Liver (tissue), 9 donors: ENCODE data around the gene STAP2. TPM values are rescaled to one million over a fixed set of nuclear protein-coding genes. Genes with fewer than 3 reads are reported as not detected.

Experiments
- DNase-seq: peaks from one replicate; pipeline ENCODE4 v3.0.0-alpha.2; 2017; ENCODE audit warnings: low spot score
- H3K27ac ChIP-seq, 2 donors: one replicate each; pipeline ENCODE4 v1.7.0; 2013; ENCODE audit warnings: inconsistent platforms in 2 of 2, low read length in 2 of 2, control low read depth in 1 of 2, low read depth in 1 of 2, mild to moderate bottlenecking in 1 of 2
- H3K27me3 ChIP-seq, 4 donors: one replicate each; pipeline versions ENCODE4 v1.6.1 to v1.7.0; 2013; ENCODE audit warnings: low read length in 3 of 4, inconsistent platforms in 1 of 4, mild to moderate bottlenecking in 1 of 4, moderate library complexity in 1 of 4; ENCODE audit not compliant: control insufficient read depth in 4 of 4, insufficient read depth in 4 of 4
- H3K36me3 ChIP-seq, 4 donors: one replicate each; pipeline versions ENCODE4 v1.6.1 to v1.7.0; 2013; ENCODE audit warnings: low read length in 3 of 4, mild to moderate bottlenecking in 3 of 4, low read depth in 1 of 4, moderate library complexity in 1 of 4; ENCODE audit not compliant: control insufficient read depth in 4 of 4, insufficient read depth in 3 of 4
- H3K4me1 ChIP-seq, 4 donors: one replicate each; pipeline versions ENCODE4 v1.6.1 to v1.7.0; 2013; ENCODE audit warnings: low read length in 3 of 4, mild to moderate bottlenecking in 3 of 4, moderate library complexity in 1 of 4; ENCODE audit not compliant: control insufficient read depth in 4 of 4, insufficient read depth in 4 of 4
- H3K4me3 ChIP-seq, 3 donors: one replicate each; pipeline versions ENCODE4 v1.6.1 to v1.7.0; 2013; ENCODE audit warnings: low read length in 3 of 3, control low read depth in 1 of 3, low read depth in 1 of 3, mild to moderate bottlenecking in 1 of 3
- H3K9ac ChIP-seq, 2 donors: one replicate each; pipeline ENCODE4 v1.7.0; 2013; ENCODE audit warnings: low read length in 2 of 2, mild to moderate bottlenecking in 2 of 2, moderate library complexity in 2 of 2, control low read depth in 1 of 2, low read depth in 1 of 2
- H3K9me3 ChIP-seq, 4 donors: one replicate each; pipeline versions ENCODE4 v1.6.1 to v1.7.0; 2013; ENCODE audit warnings: low read length in 3 of 4; ENCODE audit not compliant: control insufficient read depth in 4 of 4
- ATF3 ChIP-seq: IDR thresholded peaks from 2 replicates; pipeline ENCODE4 v1.6.1; 2016; ENCODE audit warnings: antibody characterized with exemption
- EGR1 ChIP-seq, 2 donors: IDR thresholded peaks; 2 replicates each; pipeline ENCODE4 v1.6.1; 2016 to 2018; ENCODE audit warnings: antibody characterized with exemption in 2 of 2, low read depth in 2 of 2
- FOXA1 ChIP-seq: IDR thresholded peaks from 2 replicates; pipeline ENCODE4 v1.6.1; 2016; ENCODE audit warnings: antibody characterized with exemption
- FOXA2 ChIP-seq: IDR thresholded peaks from 2 replicates; pipeline ENCODE4 v1.6.1; 2016; ENCODE audit warnings: antibody characterized with exemption
- HNF4A ChIP-seq, 2 donors: conservative IDR thresholded peaks; 2 replicates each; pipeline ENCODE4 v1.6.1; 2016; ENCODE audit warnings: antibody characterized with exemption in 2 of 2, mild to moderate bottlenecking in 2 of 2
- JUND ChIP-seq, 2 donors: IDR thresholded peaks; 2 replicates each; pipeline ENCODE4 v1.6.1; 2016; ENCODE audit warnings: antibody characterized with exemption in 2 of 2
- MAX ChIP-seq: IDR thresholded peaks from 2 replicates; pipeline ENCODE4 v1.6.1; 2016; ENCODE audit warnings: antibody characterized with exemption
- NR2F2 ChIP-seq: IDR thresholded peaks from 2 replicates; pipeline ENCODE4 v1.6.1; 2016; ENCODE audit warnings: antibody characterized with exemption
- RAD21 ChIP-seq, 2 donors: IDR thresholded peaks; 2 replicates each; pipeline ENCODE4 v1.6.1; 2016; ENCODE audit warnings: antibody characterized with exemption in 2 of 2, mild to moderate bottlenecking in 2 of 2
- REST ChIP-seq: IDR thresholded peaks from 2 replicates; pipeline ENCODE4 v1.6.1; 2016; ENCODE audit warnings: antibody characterized with exemption, mild to moderate bottlenecking
- RXRA ChIP-seq, 2 donors: IDR thresholded peaks; 2 replicates each; pipeline ENCODE4 v1.6.1; 2017 to 2018; ENCODE audit warnings: antibody characterized with exemption in 2 of 2, mild to moderate bottlenecking in 1 of 2
- TAF1 ChIP-seq: conservative IDR thresholded peaks from 2 replicates; pipeline ENCODE4 v1.6.1; 2016; ENCODE audit warnings: antibody characterized with exemption, mild to moderate bottlenecking
- YY1 ChIP-seq: IDR thresholded peaks from 2 replicates; pipeline ENCODE4 v1.6.1; 2016; ENCODE audit warnings: antibody characterized with exemption, mild to moderate bottlenecking
- WGBS: extraction: QIAGEN DNeasy Blood & Tissue Kit; methylation state at CpG from one replicate; pipeline ENCODE4 v1.1.7; 2013; 5-methylcytosine and 5-hydroxymethylcytosine counted together
- polyA plus RNA-seq, 2 donors: library from polyadenylated mRNA; stranded (reverse) in 1 of 2; unstranded in 1 of 2; fragments of 200-250 nt in 1 of 2; fragments of >200 nt in 1 of 2; fragmentation: Nextera tagmentation in 1 of 2; extraction: Ambion mirVana in 1 of 2; gene quantifications; one replicate each; pipeline versions ENCODE4 v1.2.1 to v1.2.3, GENCODE V29; 2013 to 2015
- total RNA-seq, 2 donors: library from RNA; depleted of rRNA; stranded (reverse); fragments of >200 nt; gene quantifications; one replicate each; pipeline ENCODE4 v1.2.3, GENCODE V29; 2014
- TF ChIP-seq, protein P1 (sequence below): IDR thresholded peaks from 2 replicates; pipeline ENCODE4 v1.6.1; 2016; ENCODE audit warnings: antibody characterized with exemption
- donor health status: healthy.
- donor health status: healthy.
- donor health status: healthy.
- donor health status: healthy.
- donor health status: healthy.

The STAP2 gene
- total and polyA plus RNA-seq, 4 donors = 8.6 to 26.4 (median 24.0) TPM

DNA sequence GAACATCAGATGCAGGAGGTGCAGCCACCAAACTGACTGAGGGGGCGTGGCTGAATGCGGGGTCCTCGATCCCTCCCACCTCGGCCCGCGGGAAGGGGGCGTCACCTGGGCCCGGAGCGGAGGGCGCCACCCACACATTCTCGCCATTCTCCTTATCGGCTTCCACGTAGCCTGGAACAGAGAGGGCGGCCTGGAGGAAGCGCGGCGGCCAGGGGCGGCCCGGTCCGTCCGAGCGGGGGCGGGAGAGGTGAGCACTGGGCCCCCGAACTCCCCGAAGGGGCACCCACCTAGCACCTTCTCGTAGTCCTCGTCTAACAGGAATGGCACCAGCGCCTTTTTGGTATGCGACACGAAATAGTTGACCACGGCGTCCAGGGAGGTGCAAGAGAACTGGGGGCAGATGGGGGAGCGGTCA, 11.8 kb downstream of the STAP2 start:
- H3K27me3 ChIP-seq = no peaks in the 10 kb centered on the region
- 60% methylated on average over 33 of the region's 33 CpGs for WGBS
- H3K9ac ChIP-seq = no peak overlapping the region
- H3K9me3 ChIP-seq = no peaks in the 10 kb centered on the region
- H3K4me1 ChIP-seq = peaks cover 3 to 15% (median 8%) of the 10 kb centered on the region in 4 donors
- H3K27ac ChIP-seq = no peak overlapping the region
- DNase-seq = no peak
- peaks cover 0 to 2% (median 1%) of the 10 kb centered on the region in 4 donors for H3K36me3 ChIP-seq
- no peak overlapping the region for H3K4me3 ChIP-seq
- TF ChIP-seq JUND (IDR thresholded peaks at IDR 0.05) (no peak), RXRA (IDR thresholded peaks at IDR 0.05) (no peak), FOXA2 (no peak), HNF4A (conservative IDR thresholded peaks at IDR 0.05) (no peak), REST (no peak), YY1 (no peak)

DNA sequence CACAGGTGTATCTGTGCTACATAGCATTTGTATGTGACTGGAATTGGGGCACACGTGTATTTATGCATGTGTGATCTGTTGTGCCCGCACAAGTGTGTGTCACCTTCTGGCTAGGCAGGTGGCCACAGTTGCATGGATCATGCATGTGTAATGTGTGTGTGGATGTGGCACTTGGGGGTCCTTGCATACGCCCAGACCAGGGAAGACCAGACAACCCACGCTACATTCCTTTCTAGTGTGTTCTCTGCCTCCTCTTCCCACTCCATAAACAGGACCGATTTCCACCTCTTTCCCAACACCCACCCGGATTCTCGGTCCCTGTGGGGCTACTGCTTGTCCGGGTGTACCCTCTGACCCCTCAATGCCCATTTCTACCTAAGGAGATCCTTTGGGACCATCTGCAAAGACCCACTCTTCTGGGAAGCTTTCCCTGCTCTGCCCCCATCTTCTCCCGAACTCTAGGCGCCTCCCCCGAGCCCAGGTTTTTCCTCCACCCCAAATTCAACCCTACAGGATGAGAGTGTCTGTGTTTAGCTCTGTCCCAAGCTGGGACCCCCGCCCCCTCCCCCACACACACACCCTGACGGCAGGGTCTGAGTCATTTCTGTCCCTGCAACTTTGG, 12.3 kb downstream of the STAP2 start:
- Histone ChIP-seq H3K4me1 (peaks cover 3 to 15% (median 8%) of the 10 kb centered on the region in 4 donors), H3K9ac (no peak overlapping the region), H3K4me3 (no peak overlapping the region), H3K27me3 (no peaks in the 10 kb centered on the region), H3K9me3 (no peaks in the 10 kb centered on the region), H3K27ac (no peak overlapping the region), H3K36me3 (peaks cover 0 to 2% (median under 1%) of the 10 kb centered on the region in 4 donors)
- DNase-seq = no peak
- TF ChIP-seq NR2F2 (no peak), HNF4A (conservative IDR thresholded peaks at IDR 0.05) (no peak), EGR1 (IDR thresholded peaks at IDR 0.05; ENCODE audit: low read depth in 2 of 2) (no peak), JUND (IDR thresholded peaks at IDR 0.05) (no peak), MAX (no peak), RAD21 (IDR thresholded peaks at IDR 0.05) (no peak), TAF1 (no peak), FOXA1 (no peak), ATF3 (no peak)
- TF ChIP-seq, protein P1, sequence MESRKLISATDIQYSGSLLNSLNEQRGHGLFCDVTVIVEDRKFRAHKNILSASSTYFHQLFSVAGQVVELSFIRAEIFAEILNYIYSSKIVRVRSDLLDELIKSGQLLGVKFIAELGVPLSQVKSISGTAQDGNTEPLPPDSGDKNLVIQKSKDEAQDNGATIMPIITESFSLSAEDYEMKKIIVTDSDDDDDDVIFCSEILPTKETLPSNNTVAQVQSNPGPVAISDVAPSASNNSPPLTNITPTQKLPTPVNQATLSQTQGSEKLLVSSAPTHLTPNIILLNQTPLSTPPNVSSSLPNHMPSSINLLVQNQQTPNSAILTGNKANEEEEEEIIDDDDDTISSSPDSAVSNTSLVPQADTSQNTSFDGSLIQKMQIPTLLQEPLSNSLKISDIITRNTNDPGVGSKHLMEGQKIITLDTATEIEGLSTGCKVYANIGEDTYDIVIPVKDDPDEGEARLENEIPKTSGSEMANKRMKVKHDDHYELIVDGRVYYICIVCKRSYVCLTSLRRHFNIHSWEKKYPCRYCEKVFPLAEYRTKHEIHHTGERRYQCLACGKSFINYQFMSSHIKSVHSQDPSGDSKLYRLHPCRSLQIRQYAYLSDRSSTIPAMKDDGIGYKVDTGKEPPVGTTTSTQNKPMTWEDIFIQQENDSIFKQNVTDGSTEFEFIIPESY = no peak
- 86% methylated on average over 13 of the region's 13 CpGs for WGBS
